GM03348 (cell line): Measurements from ENCODE around the gene FAM32A.

ENCODE experiments used
- DNase-seq: peaks from one replicate; pipeline ENCODE4 v3.0.0; 2012; ENCODE audit warnings: low spot score

Gene FAM32A

DNA sequence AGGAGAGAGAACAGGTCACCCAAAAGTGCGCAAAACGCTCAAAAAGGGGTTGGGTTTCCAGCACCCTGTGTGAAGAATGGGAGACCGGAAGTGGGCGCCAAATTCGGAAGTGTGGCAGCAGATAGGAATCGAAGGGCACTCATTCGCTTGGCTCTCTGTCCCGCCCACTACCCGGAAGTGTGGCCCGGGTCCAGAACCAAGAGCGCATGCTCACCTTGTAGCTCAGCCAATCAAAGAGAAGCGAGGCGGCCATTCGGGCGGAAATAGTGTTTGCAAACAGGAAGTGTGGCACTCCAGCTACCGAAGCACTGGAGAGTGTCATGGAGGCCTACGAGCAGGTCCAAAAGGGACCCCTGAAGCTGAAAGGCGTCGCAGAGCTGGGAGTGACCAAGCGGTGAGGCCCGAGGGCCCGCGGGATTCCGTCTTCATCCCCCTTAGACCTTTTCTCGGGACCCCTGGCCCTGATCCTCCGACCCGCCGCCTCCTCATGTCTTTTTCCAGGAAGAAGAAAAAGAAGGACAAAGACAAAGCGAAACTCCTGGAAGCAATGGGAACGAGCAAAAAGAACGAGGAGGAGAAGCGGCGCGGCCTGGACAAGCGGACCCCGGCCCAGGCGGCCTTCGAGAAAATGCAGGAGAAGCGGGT is at the start of gene FAM32A:
TSS of gene FAM32A (plus strand) at position 288 of the 645 bp plus-strand sequence. CDS start at position 321, 33 bp downstream.
- DNase-seq = peak; percentile 98

DNA sequence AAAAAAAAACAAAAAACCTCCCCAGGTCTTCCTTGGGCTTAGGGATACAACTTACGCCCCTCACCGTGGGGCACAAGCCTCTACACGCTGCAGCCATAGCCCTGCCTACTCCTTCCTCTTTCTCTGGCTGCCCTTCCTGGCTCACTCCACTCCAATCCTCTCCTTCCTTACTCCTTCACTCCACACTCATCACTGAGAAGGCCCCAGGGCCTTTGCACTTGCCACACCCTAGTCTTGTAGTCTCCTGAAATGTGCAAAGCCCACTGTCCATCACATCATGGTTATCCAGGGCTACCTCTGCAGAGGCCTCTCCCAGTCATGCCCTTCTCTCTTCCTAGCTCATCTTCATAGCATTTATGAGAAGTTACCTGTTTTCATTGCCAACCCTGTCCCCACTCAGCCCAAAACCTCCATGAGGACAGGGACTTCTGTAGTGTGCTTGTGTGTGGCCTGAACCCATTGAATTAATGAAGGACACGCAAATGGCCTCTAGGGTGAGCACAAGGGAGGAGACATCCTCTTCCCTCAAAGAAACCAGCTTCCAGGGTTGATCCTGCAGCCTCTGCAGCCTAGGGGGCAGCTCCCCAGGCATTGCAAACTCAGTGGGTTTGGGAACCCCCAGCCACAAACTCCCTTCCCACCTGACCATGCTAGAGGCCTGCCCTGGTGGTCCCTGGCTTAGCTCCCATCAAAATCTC is 49.6 kb upstream of the FAM32A start:
- DNase-seq = no peak

DNA sequence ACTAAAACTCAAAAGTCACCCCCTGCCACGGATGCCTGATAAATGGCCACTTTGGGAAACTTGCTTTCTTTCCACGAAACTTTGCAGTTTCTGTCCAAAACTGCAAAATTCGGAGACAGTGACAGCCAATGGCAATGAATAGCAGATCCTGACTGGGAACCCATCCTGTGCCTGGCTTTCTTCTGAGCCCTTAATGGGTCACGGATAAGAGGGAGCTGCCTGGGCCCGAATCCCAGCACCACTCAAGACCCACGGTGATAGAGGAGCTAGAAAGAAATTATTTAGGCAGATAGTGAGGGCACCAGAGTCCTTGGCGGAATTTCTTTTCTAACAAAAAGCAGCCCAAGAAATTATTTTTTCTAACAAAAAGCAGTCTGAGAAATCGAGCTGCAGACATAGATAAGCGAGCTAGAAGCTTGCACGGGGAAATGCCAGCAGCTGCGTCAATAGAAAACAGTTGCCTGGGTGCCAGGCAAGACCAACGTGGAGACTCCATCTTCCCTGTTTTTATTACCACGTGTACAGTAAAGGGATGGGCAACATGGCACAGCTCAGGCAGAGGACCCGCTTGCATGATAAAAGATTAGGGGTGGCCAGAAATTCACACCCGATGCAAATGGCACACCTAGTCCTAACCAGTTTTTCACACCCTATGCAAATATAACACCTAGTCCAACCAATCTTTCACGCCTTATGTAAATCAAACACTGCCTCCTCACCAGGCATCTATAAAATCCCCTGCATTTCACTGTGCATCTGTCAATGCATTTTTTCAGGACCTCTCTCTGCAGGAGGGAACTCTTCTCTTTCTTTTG is 48.8 kb upstream of the FAM32A start:
- no peak for DNase-seq

DNA sequence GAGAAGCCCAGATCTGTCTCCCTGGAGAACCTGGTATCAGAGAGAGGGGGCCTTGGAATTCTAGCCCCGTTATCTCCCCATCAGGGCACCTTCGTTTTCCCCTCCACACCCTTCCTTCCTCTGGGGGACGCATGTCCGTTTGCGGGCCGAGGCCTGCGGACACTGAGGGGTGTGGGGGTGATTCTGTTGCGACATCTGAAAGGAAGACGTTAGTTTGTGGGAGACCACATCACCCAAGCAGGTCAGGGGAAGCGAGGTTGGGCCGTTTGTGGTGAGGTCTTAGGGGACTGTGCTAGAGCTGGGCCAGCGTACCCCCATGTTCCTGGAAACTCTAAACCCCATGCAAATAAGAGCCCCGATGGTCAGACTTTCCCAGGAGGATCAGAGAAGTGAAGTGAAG is 45.5 kb upstream of the FAM32A start:
- no peak for DNase-seq

DNA sequence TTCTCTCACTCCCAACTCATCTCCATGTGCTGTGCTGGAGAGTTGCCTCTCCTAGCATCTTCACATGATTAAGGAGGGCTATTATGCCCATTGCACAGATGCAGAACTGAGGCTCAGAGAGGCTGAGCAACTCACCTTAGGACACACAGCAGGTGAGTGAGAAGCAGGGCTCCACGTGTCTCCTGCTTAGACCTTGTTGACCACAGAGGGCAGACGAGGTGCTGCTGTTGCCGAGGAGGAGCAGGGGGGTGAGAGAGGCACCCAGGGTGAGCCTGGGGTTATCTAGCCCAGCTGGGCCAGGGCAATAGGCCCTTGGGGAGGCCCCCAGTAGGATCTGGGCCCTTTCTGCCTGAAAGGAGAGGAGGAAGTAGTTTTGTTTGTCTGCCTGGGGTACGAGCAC is 44.2 kb upstream of the FAM32A start:
- no peak for DNase-seq

DNA sequence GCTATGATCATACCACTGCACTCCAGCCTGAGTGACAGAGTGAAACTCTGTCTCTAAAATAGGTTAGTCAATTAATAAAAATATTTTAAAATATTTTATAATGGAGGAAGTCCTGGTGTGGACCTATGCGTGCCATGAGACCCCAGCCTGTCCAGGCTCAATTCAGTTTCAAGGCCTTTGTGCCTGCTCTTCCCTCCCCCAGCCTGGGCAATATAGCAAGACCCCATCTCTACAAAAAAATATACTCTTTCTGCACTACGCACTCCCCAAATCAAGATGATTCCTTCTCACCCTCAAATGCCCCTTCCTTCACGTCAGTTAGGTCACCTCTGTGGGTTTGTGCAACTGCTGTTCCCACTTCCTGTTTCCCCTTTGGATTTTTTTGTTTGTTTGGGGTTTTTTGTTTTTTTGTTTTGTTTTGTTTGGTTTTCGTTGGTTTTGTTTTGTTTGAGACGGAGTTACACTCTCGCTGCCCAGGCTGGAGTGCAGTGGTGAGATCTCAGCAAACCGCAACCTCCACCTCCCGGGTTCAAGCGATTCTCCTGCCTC is 43.1 kb upstream of the FAM32A start:
- no peak for DNase-seq

DNA sequence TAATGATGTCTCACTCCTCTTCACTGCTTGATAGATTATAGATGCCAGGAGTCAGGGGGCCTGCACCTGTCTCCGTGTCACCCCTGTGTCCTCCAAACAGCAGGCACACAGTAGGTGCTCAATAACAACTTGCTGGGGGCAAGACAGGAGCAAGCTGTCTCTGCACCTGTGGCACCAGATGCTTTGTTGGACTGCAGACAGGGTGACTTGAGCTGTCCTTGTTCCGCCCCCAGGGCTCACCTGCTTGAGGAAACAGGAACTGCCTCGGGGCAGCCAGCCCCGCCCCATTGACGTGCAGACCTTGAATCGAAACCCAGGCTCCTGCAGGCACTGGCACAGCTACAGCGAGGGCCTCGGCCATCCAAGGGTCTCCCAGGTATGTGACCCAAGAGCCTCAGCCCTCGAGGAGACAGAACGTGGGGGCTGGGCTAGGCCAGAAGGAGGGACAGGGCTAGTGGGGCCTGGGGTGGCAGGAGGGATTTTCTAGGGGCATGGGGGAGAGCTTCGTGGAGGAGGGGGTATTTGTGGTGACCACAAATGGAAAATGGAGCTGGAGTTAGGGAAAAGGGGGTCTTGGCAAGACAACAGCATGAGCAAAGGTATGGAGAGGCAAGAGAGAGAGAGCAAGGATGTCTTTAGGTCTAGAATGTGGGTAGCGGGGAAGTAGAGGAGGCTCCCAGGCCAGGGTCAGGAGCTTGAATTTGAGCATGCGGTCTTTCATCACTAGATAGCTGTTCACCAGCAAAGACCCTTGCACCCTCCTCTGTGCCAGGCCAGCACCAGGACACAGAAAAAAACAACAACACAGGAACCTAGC is 41.6 kb upstream of the FAM32A start, which contains the start of gene HSH2D:
TSS of gene HSH2D (plus strand) at position 287 of the 817 bp plus-strand sequence. CDS start 5,066 bp downstream, outside the sequence.
- DNase-seq = no peak

DNA sequence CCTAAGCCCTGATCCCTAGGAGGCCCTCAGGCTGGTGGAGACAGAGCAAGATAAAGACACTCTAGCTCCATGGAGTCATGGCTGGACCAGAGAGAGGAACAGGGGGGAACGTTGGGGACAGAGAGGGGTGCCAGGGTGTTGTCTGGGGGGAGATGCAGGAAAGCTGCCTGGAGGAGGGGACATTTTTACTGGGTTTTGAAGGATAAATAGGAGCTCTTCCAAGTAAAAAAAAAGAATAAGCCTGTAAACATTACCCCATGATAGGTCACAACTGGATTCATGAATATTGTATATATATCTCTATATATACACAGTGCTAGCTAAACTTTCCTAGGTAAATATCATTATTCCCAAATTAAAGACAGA is 41.0 kb upstream of the FAM32A start:
- DNase-seq = no peak

DNA sequence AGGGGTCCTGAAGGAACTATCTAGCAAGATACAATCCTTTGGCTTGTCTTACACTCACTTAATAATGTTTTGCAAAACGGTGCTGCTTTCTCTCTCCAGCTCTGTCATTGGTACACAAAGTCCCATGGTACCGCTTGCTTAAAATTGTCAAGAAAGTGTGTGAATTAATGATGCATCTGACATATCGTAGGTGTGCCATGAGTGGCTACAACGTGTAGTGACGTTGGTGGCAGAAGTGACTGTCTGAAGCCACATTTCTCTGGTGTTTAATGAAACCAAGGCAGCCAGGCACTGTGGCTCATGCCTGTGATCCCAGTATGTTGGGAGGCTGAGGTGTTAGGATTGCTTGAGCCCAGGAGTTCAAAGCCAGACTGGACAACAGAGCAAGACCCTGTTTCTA is 39.1 kb upstream of the FAM32A start:
- no peak for DNase-seq

DNA sequence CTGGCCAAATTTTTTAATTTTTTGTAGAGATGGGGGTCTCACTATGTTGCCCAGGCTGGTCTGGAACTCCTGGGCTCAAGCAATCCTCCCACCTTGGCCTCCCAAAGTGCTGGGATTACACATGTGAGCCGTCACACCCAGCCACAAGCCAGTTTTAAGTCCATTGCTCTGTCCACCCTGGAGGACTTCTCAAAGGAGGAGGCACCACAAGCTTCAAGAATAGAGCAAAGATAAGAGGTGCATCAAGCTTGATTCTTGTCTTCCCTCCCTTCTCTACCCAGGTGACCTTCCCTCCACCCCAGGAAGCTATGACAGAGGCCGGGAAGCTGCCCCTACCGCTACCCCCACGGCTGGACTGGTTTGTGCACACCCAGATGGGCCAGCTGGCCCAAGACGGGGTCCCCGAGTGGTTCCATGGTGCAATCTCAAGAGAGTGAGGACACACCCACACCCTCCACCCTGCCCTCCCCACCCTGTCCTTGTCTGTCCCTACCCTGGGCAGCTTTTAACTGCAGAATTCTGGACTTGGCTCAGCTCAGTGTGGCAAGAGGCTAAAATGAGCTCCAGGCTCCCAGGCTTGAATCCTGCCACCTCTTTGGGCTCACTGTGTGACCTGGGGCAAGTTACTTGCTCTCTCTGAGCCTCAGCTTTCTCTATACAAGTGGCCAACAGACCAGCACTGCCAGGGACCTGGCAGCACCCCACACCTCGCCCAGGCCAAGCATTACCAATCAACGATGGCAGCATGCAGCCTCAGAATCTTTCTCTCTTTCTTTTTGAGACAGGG is 36.6 kb upstream of the FAM32A start:
- DNase-seq = no peak

DNA sequence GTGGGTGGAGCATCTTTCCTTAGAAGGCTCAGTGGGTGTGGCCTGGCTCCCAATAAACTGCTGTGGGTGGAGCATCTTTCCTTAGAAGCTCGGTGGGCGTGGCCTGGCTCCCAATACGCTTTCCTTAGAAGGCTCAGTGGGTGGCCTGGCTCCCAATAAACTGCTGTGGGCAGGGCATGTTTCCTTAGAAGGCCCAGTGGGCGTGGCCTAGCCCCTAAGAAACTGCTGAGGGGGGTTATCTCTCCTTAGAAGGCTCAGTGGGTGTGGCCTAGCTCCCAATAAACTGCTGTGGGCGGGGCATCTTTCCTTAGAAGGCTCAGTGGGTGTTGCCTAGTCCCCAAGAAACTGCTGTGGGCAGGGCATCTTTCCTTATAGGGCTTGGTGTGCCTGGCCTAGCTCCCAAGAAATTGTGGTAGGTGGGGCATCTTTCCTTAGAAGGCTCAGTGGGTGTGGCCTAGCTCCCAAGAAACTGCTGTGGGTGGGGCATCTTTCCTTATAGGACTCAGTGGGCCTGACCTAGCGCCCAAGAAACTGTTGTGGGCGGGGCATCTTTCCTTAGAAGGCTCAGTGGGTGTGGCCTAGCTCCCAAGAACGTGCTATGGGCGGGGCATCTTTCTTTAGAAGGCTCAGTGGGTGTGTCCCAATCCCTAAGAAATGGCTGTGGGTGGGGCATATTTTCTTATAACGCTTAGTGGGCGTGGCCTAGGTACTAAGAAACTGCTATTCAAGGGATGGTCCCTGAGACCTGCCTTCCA is 31.5 kb upstream of the FAM32A start:
- no peak for DNase-seq

DNA sequence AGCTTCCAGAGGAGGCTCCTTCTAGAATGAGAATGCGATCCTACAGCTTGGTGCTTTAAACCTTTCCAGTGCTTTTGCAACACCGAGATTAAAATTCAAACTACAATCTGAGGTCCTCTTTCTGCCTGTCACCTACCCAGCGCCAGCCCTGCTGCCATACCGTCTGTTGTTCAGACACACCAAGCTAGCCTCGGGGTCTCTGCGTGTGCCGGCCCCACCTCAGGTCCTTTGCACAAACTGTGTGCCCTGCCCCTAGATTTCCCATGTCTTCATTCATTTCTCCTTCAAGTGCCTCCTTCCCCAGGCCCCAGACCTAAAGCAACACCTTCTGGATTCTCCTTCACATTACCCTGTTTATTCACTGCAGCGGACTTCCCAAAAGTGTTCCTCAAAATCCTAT is 30.7 kb upstream of the FAM32A start:
- DNase-seq = no peak

DNA sequence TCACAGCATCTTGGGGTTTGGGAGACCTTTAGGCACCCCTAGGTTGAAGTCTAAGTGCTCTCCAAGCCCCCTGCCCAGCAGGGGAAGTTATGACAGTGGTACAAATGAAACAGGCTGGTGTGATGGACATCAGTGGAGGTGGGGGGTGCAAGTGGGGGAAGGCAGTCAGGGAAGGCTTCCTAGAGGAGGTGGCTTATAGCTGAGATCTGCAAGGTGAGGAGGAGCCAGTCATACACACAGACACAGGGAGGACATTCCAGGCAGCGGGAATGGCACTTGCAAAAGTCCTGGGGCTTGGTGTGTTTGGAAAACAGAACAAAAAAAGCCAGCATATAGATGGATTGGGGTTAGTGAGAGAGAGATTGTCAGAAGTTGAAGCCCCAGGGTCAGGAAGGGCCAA is 30.1 kb upstream of the FAM32A start:
- DNase-seq = no peak

DNA sequence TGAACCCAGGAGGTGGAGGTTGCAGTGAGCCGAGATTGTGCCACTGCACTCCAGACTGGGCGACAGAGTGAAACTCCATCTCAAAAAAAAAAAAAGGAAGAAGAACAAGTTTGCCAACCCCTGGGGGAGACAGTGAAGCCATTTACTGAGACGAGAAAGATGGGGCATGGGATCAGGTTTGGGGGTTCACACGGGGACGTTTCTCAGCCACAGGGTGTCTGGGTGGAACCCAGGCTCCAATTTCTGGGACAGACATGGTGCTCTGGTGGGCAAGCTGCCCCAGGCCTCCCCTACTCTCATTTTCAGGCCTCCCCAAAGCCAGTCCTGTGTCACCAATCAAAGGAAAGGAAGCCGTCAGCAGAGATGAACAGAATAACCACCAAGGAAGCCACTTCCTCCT is 28.3 kb upstream of the FAM32A start:
- DNase-seq = no peak

DNA sequence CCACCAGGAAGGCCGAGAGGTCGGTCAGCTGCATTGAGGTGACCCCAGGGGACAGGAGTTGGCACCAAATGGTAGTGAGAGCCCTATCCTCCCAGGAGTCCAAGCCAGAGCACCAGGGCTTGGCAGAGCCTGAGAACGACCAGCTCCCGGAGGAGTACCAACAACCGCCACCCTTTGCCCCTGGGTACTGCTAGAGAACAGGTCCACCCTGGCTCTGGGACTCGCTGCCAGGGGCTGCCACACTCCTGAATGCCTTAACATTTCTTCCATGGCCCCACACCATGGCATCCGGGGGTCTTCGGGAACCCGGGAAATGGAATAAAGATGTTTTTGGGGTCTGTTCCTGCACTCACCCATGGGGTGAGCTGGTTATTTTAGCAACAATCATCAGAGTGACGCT is 27.6 kb upstream of the FAM32A start:
- DNase-seq = no peak

DNA sequence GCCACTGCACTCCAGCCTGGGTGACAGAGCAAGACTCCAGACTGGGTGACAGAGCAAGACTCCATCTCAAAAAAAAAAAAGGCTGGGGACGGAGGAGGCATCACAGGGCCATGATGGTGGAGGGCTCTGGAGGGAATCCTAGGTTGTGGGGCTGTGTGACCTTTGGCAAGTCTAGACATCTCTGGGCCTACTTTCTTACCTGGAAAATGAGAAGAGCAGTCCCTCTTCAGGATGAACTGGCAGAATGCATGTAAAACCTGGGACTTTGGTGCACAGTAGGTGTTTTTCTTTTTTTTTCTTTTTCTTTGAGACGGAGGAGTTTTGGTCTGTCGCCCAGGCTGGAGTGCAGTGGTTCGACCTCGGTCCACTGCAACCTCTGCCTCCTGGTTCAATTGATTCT is 25.6 kb upstream of the FAM32A start:
- DNase-seq = no peak

DNA sequence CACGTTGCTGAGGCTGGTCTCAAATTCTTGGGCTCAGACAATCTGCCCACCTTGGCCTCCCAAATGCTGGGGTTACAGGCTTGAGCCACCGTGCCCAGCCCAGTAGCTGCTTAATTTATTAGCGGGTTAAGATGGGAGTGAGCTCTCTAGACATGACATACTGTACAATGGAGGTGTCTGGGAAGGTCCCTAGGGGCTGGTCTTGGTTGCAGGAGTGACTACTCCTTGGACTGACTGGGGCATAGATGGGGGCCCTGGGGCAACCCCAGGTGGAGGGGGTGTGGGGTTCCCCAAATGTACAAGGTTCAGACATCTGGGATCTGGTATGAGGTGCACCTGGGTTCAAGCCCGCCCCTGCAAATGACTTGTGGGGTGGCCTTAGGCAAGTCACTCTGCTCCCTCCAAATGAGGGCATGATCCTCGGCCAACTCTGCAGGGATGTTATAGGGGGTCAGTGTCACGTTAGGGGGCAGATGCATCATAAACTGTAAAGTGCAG is 24.7 kb upstream of the FAM32A start:
- DNase-seq = no peak

DNA sequence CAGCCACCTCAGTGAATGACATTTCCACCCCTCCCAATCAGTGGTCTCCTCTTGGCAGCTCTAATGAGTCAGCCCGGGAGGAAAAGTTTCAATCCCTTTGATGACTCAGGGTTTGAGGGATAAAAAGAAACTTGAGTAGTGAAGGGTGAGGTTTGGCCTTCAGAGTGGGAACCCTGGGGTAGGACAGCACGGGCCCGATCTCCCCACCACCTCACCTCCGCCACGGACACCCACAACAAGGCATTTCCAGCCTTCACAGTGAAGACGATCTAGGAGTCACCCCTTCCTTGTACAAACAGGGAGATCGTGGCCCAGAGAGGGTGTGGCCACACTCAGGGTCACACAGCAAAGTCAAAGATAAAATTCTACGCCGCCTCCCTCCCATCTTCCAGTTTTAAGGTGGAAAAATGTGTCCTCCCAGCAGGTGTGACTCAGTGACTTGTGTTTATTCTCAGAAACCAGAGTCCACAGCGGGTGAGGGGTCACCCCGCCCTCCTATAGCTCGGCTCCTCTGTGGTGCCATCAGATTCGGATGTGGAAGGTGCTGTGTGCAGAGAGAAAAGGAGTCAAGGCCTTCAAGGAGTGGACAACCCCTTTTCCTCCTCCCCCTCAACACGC is 24.2 kb upstream of the FAM32A start:
- DNase-seq = peak; percentile 53

DNA sequence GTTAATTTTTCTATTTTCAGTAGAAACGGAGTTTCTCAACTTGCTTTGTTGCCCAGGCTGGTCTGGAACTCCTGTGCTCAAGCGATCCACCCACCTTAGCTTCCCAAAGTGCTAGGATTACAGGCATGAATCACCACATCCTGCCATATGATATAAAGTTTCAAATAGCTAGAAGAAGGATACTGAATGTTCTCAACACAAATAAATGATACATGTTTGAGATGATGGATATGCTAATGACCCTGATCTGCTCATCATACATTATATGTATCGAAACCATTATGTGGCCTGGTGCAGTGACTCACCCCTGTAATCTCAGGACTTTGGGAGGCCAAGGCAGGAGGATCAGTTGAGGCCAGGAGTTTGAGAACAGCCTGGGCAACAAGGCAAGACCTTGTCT is 23.4 kb upstream of the FAM32A start:
- no peak for DNase-seq
